Measurements from ENCODE around the gene FERMT3.
A peak's percentile ranks its signal among the peaks of the same experiment; 100 is the strongest.

The FERMT3 gene

GRCh38 chr11:64186492-64187165 is 19.9 kb upstream of the FERMT3 start:
- DNase-seq, result peak; percentile 19

- DNase-seq, result no peak
Observed at GRCh38 chr11:64192434-64192833, 14.1 kb upstream of the FERMT3 start.

- DNase-seq, result no peak
Observed at GRCh38 chr11:64196626-64197025, 9.9 kb upstream of the FERMT3 start.

GRCh38 chr11:64198511-64198910 is 8.0 kb upstream of the FERMT3 start:
- no peak for DNase-seq

GRCh38 chr11:64201543-64201942 is 5.0 kb upstream of the FERMT3 start:
- DNase-seq, result no peak

GRCh38 chr11:64202992-64203391 is 3.5 kb upstream of the FERMT3 start:
- no peak for DNase-seq

- no peak for DNase-seq
Observed at GRCh38 chr11:64203421-64204079, 3.0 kb upstream of the FERMT3 start.

- no peak for DNase-seq
Observed at GRCh38 chr11:64204080-64204440, 2.5 kb upstream of the FERMT3 start.

- peak; percentile 79 for DNase-seq
Observed at GRCh38 chr11:64204464-64204989, 2.0 kb upstream of the FERMT3 start.

- DNase-seq, result peak; percentile 86
Observed at GRCh38 chr11:64207256-64208085, 950 bp downstream of the FERMT3 start.

- DNase-seq, result no peak
Observed at GRCh38 chr11:64208086-64208795, 1.7 kb downstream of the FERMT3 start.

GRCh38 chr11:64208796-64209562 is 2.5 kb downstream of the FERMT3 start:
- DNase-seq, result no peak

GRCh38 chr11:64209563-64209843 is 3.0 kb downstream of the FERMT3 start:
- no peak for DNase-seq

GRCh38 chr11:64210301-64211020 is 3.9 kb downstream of the FERMT3 start:
- DNase-seq, result no peak

GRCh38 chr11:64211181-64211872 is 4.8 kb downstream of the FERMT3 start:
- DNase-seq, result no peak

GRCh38 chr11:64216879-64217278 is 10.4 kb downstream of the FERMT3 start:
- DNase-seq, result no peak

- DNase-seq, result no peak
Observed at GRCh38 chr11:64218628-64219353, 12.3 kb downstream of the FERMT3 start.

- no peak for DNase-seq
Observed at GRCh38 chr11:64219354-64219684, 12.8 kb downstream of the FERMT3 start.

- DNase-seq, result no peak
Observed at GRCh38 chr11:64219755-64220154, 13.2 kb downstream of the FERMT3 start.

- DNase-seq, result no peak
Observed at GRCh38 chr11:64220271-64220670, 13.8 kb downstream of the FERMT3 start.

- no peak for DNase-seq
Observed at GRCh38 chr11:64220798-64221197, 14.3 kb downstream of the FERMT3 start.

Data from activated naive CD4-positive, alpha-beta T cell treated with anti-CD3 and anti-CD28 coated beads, Interleukin-2, amount 50 U/mL, for 16 hours (primary cell).